Measurements from ENCODE around the gene MACROD2. TPM values are rescaled to one million over a fixed set of nuclear protein-coding genes. Genes with fewer than 3 reads are reported as not detected.

Gene MACROD2
- total RNA-seq, 4 donors from 2014 or later: 2.9 to 11.3 (median 8.0) TPM

DNA sequence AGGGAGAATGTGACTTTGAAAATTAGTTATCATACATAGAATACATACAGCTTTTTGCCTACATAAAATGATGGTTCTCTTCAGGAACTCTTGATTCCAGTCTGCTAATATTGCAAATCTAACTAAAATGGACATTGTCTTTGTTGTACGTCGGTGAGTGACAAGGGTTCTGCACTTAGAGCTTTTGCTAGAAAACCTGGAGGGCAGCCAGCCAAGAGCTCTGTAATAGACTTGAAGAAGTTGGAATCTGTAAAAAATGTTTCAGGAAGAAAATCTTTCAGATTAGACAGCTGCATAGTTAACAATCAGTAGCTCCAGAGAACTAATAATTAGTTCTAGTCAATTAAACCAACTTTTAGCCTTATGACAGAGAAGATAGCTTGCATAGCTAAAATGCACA lies 203.8 kb downstream of the MACROD2 start:
- TF ChIP-seq, protein P1, sequence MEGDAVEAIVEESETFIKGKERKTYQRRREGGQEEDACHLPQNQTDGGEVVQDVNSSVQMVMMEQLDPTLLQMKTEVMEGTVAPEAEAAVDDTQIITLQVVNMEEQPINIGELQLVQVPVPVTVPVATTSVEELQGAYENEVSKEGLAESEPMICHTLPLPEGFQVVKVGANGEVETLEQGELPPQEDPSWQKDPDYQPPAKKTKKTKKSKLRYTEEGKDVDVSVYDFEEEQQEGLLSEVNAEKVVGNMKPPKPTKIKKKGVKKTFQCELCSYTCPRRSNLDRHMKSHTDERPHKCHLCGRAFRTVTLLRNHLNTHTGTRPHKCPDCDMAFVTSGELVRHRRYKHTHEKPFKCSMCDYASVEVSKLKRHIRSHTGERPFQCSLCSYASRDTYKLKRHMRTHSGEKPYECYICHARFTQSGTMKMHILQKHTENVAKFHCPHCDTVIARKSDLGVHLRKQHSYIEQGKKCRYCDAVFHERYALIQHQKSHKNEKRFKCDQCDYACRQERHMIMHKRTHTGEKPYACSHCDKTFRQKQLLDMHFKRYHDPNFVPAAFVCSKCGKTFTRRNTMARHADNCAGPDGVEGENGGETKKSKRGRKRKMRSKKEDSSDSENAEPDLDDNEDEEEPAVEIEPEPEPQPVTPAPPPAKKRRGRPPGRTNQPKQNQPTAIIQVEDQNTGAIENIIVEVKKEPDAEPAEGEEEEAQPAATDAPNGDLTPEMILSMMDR (IDR thresholded peaks at IDR 0.05; ENCODE audit: low read depth): no peak

DNA sequence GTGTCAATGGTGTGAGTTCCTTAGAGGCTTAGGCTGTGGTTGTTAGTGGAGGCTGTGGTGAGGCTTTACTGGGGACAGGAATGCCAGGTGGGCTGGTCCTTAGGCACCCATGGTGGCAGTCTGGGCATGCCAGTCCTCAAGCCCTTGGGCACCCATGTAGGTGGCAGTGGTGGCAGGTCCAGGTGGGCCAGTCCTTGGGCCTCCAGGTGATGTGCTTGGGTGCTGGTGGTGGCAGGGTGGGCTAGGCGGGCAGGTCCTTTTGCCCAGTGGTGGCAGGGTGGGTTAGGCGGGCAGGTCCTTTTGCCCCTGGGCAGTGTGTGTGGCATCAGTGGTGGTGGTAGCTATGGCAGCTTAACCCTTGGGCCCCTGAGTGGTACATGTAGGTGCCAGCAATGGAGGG lies 208.3 kb downstream of the MACROD2 start:
- TF ChIP-seq, protein P1 (IDR thresholded peaks at IDR 0.05; ENCODE audit: low read depth): no peak

DNA sequence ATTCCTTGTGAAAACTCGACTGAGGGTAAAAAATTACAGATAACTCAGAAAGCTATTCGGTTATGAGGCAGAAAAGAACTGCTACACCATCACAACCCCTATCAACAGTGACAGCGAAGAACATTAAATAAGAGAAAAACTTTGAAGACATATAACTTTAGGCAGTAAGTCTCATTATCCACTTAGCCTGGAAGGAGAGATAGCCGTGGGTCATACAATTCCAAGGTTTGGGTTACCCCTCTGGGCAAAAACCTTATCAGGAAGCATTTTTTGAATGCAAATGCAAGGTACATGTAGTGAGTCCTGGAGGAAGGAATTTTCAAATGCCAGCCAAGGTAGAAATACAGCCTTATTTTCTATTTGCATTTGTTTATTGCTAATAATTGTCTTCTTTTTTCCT lies 212.3 kb downstream of the MACROD2 start:
- TF ChIP-seq, protein P1 (IDR thresholded peaks at IDR 0.05; ENCODE audit: low read depth): no peak

DNA sequence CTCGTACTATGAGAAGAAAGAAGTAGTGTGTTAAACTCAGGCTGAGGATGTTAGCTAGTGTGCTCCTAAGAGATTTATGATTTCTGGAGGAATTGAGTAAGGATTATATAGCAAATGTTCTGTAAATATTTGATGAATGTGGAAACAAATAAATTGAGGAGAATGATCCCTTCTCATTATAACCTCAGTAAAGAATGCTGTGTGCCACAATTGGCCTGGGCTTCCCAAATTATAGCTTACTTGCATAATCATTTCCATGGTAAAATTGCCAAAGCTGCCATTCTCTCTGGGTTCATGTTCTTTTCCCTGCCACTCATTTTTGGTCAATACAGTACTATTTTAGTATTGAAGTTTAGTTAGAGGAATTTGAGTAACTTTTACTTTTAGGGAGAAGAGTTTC lies 213.6 kb downstream of the MACROD2 start:
- TF ChIP-seq, protein P1 (IDR thresholded peaks at IDR 0.05; ENCODE audit: low read depth): no peak

DNA sequence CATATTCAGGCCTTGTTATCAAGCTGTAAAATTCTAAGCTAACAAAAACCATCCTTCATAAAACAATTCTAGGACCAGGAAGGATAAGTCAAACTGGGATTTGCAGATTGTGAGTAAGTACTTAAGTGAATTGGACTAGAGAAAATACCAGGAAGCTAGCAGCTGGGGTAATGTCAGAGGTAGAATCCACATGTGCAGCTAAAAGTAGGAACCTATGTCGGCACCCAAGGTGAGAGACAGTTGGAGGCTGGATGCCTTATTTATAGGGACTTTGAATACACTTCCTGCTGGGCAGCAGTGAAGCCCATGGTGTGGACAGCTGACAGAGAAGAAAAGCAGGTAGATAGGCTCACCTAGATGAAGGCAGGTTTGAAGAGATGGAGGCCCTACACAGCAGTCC lies 214.8 kb downstream of the MACROD2 start:
- TF ChIP-seq, protein P1 (IDR thresholded peaks at IDR 0.05; ENCODE audit: low read depth): no peak

DNA sequence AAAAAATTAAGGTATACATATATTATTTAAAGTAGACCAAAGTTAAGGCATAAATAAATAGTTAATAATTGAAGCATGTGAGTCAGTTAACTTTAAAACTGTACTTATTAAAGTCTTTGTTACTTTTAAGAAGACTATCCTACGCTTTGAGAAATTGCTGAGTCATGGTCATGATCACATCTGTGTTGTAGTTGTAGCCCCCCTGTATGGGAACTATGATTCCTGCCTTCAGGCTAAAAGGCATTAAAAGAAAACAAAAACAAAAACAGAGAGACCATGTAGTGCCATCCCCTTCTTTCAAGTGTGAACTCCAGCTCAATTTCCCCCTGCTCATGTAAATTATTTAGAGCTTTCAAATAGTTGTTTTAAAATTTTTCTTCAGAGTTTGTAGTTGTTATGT lies 218.7 kb downstream of the MACROD2 start:
- TF ChIP-seq, protein P1 (IDR thresholded peaks at IDR 0.05; ENCODE audit: low read depth): no peak

DNA sequence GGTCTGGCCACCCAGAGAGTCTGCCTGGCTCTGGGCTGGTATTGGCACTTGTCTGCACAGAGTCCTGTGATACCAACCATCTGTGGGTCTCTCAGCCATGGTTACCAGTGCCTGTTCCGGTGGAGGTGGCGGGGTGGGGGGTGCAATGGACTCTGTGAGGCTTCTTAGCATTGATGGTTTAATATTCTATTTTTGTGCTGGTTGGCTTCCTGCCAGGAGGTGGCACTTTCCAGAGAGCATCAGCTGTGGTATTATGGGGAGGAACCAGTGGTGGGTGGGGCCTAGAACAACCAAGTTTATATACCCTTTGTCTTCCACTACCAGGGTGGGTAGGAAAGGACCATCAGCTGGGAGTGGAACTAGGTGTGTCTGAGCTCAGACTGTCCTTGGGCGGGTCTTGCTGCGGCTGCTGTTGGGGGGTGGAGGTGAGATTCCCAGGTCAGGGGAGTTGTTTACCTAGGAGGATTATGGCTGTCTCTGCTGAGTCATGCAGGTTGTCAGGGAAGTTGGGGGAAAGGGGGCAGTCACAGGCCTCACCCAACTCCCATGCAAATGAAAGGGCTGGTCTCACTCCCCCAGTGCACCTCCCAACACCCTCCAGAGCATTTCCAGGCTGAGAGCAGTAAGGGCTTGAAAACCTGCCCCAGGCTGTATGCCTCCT lies 224.6 kb downstream of the MACROD2 start:
- TF ChIP-seq, protein P1 (IDR thresholded peaks at IDR 0.05; ENCODE audit: low read depth): no peak

Measured in subcutaneous adipose tissue (tissue), 4 donors.